GM10847 (cell line): ENCODE measurements around the gene RRBP1.

Experiments used
- POLR2A ChIP-seq: IDR thresholded peaks from 2 replicates; pipeline ENCODE4 v1.6.1; 2011; ENCODE audit not compliant: insufficient read length; ENCODE audit errors: extremely low read depth

Gene RRBP1

DNA sequence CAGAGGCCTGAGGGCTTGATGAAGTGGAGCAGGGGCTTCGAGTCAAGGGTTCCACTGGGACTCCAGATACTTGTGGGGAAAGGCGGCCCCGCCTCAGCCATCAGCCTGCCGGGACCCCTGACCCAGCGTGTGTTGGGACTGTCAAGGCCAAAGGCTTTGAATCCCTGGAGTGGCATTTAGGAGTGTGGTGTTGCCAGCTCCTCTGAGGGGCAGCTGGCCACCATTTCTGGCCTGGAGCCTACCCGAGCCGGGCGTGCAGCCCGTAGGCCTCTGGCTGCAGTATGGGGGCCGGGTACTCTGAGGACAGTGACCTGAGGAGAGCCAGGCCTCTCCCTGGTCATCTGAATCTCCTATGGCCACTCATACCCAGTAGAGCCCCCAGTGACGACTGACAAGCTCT is 40.0 kb downstream of the RRBP1 start:
- no peak for TF ChIP-seq POLR2A

DNA sequence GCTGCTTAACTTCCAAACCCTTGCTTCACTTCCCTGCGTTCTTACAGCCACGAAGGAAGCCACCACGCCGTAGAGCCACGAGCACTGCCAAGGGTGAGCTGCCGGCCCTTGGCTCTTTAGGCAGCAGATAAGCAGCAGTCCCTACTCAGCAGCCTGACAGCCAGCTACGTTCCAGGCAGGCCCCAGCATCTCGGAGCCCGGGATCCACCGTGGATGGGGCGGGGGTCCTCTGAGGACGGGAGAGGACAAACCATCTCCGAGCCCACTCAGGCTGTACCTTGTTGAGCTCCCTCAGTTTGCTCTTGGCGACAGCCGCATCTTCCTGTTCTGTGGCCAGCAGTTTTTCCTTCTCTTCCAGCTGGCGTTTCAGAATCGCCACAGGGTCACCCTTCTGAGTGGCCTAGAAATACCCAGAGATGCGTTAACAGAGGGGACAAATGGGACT is 40.5 kb downstream of the RRBP1 start:
- TF ChIP-seq POLR2A: no peak

DNA sequence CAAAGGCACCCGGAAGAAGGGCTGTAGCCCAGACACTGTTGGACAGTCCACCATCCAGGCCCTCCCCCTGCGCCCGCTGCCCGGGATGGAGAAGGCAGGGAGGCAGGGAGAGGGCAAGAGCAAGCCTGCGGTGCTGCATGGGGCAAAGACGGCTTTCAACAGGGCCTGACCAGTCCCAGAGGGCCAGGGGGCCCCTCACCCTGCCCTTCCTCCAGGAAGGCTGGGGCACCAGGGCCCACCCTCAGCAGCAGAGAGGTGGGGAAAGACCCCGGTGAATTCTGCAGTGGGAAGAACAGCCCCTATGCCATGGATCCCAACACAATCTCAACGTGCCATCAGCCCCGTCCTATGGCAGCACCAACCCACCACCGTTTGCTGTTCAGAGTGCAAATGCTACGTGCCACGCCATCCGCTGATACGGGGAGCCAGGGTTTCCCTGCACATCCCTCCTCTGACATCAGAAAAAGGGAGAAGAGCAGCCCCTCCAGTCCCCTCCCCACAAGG is 41.1 kb downstream of the RRBP1 start:
- TF ChIP-seq POLR2A: no peak

DNA sequence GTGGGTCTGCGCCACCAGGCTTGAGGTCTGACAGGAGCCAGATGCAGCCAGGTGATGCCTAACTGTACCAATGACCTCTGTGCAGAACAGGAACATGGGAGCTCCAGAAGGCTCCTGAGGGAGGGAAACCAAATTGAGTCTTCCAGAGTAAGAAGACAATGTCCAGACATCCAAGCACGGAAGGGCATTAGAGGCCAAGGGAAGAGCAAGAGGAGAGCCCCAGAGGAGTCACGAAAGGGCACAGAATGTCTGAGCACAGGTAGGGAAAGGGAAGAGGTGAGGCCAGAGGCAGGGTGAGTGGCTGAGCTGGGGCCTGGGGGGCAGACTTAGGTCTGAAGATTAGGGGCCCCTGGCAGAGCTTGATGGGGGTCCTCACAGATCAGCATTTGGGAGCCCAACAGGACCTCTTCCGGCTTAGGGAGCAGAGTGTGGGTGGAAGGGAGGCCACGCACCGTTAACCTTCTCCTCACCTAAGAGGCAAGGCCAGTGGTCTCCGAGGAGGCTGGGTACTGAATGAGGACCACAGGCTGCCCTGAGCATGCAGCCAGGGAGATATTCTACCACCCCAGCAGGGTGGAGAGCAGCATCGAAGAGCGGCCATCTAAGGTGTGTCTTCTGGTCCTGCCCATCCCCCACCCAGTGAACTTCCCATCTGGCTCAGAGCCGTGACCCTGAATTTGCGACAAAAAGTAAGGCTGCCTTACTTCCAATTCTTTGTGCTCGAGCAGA is 41.7 kb downstream of the RRBP1 start:
- TF ChIP-seq POLR2A: no peak

DNA sequence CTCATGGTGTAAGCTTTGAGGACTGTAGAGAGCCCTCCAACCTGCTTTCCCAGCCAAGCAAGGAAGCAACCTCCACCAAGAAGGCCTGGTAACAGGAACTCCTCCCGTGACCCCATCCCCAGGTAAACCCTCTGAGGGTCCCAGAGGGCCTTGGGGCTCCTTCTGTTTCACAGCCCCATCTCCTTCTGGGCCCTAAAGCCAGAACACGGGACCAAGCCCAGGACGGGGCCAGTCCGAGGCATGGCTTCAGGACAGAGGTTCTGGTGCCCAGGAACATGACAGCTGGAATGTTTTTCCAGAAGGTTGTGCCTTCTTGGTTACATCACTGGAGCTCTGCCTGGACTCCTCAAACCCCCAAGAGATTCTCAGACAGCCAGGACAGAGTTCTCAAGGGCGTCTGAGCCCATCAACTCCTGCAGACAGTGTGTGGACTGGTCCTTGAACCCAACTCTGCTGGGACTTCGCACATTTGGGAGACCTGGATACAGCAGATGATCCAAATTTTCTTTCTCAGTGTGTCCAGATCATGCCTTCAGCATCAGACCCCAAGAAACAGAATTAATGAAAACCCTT is 43.1 kb downstream of the RRBP1 start:
- TF ChIP-seq POLR2A: no peak

DNA sequence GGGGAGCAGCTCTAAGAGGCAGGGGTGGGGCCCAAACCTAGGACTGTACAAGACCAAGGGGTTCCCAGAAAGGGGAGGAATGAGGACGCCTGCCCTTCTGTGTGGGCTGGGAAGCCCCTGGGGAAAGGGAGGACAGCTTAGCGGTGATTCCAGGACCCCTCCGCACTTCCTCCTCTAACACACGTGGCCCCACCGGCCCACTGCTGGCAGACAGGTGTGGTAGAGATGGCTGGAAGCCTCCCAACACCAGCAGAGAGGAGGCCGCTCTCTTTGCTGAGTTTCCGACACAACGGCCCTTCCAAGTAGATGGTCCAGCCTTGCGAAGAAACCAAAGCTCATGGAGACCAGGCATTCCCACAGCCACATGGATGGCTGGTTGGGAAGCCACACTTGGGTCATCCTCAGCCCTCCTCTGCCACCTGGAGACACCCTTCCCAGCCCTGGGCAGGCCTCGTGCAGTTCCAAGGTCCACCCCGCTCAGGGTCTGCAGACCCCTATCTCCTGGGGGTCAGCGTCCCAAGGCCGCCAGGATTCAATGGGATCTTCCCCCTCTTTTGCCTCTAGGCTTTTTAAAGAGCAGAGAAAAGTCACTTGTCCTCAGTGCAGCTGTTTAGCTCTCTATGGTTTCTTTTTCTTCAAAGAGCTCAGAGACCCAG is 43.9 kb downstream of the RRBP1 start:
- no peak for TF ChIP-seq POLR2A

DNA sequence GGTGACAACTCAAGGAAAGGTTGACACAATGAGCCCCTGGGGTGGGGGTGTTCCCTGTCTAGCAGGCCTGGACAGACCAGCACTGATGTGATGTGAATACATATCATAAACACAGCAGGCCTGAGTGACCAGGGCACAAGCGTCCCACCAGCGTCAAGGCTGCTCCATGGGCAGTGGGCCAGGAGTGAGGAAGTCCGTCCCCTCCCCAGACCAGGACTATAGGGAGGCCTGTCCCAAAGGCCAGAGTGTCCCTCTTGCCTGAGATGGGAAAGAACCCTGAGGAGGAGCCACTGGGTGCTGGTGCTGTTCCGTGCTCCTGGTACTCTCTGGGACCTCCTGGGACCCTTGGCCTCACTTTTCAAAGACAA is 44.6 kb downstream of the RRBP1 start:
- TF ChIP-seq POLR2A: no peak

DNA sequence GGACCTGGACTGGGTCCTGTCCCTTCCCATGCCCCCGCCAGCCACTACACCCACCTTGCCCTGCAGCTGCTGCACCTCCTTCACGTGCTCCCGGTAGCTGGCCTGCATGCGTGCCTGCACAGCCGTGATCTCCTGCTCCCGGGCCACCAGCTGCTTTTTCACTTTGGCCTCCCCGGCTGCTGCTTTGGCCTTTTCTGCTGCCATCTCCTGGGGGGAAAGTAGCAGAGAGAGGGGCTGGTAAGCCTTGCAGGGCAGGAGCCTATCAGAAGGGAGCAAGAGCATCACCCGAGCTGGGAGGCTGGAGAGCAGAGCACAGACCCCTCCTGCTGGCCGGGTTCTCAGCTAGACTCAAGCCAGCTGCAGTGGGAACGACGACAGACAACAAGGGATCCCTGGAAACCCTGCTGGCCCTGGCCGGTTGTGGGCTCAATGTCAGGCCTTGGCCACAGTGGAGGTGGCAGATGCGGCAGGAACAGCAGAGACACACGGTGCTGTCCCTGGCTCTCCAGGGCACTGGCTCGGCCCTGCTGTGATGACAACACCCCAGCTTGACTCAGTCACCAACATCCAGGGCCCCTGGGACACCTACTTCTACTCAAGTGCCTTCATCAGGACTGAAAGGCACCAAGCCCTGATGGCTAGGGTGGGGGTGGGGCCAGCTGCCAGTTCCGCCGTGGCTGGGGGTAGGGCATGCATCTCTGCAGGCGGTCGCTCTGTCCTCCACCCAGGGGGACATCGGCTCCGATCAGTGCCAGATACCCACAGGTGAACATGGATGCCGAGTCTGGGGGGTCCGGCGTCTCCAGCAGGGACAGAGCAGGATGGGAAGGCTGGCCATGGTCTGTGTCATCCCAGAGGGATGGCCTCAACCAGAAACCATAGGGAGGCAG is 45.3 kb downstream of the RRBP1 start:
- TF ChIP-seq POLR2A: no peak

DNA sequence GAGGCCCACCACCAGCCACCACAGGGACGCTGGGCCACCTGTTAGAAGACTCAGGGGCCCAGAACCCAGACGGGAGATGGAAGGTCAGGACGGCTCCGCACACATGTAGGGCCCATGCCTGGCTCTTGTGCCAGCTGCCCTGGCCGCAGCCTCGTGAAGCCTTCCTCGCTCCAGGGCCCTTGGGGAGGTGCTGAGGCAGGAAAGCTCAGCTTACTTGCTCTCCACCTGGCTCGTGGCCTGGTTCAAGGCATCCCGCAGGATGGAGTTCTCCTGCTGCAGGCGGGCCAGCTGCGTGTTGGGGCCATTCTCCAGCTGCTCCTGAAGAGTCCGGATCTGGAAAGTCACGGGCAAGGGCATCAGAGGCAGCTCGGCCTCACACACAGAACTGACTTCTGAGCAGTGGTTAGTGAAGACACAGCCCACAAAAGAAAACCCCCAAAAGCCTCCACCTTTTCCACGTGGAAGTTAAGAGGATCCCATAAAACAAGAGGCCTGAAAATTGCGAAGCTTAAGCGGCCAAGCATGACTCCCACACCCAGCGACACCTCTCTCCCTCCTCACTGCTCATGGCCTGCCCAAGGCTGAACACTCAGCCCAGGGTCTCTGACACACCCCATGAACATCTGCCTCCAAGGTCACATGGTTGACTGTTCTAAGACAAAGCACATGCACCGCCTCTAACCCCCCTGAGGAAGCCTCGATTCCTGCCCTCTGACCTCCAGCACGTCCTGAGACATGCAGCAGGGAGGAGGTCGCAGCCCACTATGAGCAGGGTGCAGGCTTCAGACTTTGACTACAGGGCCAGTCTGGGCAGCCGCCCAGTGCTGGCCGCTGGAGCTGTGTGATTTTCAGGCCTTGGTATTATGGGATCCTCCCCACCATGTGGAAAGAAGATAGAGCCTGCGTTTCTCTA is 46.5 kb downstream of the RRBP1 start:
- TF ChIP-seq POLR2A: no peak

DNA sequence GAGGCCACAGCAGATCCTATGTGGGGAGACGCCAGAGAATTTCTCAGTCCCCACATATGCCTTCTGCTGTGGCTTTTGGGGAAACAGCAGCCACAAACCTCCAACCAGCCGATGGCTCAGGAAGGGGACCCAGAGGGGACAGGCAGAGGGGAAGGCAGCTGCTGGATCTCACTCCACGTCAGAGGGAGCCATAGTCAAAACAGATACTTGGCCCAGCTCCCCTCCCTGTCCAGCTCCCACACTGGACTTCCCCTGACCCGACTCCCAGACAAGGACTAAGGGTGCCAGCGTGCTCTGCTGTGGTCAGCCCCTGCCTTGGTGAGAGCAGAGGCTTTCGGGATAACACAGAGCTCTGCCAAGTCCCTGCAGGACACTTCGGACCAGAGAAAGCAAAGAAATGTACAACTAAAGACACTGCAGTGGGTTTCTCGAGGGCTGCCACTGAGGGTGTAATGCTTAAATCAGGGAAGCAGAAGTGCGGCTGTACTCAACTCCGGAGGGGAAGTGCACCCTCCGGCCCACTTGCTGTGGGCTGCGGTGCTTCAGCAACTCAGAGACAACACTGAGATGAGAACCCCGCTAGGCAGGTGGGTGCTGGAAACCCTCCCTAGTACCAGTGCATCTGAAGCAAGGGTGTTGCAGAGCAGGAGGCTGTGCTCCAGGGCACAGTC is 47.2 kb downstream of the RRBP1 start:
- no peak for TF ChIP-seq POLR2A

DNA sequence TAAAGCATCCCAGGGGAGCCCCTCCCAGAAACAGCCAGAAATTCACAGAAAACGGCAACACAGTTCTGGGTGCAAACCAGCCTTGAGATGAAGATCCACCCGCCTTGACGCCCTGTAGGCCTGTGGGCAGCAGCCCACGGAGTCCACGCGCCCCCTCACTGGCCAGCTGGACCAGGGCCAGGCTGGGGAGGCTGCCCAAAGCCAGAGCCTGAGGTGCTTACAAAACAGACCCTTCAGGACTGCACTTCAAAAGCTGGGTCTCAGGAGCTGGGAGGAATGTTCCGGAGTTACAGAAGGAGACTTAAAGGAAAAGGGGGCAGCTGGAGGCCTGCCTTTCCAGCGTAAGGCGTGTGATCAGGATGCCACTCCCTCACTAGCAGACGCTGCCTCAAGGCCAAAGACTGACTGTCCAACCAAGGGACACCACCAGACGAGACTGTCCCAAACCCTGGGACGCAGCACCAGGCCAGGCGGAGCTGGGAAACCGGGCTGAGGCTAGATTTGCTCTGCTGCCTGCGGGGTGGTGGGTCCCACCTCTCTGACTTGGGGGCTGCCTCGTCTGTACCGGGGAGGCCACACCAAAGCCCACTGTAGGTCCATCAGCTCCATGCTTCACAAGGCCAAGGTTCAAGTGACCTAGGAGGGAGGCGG is 48.1 kb downstream of the RRBP1 start:
- no peak for TF ChIP-seq POLR2A

DNA sequence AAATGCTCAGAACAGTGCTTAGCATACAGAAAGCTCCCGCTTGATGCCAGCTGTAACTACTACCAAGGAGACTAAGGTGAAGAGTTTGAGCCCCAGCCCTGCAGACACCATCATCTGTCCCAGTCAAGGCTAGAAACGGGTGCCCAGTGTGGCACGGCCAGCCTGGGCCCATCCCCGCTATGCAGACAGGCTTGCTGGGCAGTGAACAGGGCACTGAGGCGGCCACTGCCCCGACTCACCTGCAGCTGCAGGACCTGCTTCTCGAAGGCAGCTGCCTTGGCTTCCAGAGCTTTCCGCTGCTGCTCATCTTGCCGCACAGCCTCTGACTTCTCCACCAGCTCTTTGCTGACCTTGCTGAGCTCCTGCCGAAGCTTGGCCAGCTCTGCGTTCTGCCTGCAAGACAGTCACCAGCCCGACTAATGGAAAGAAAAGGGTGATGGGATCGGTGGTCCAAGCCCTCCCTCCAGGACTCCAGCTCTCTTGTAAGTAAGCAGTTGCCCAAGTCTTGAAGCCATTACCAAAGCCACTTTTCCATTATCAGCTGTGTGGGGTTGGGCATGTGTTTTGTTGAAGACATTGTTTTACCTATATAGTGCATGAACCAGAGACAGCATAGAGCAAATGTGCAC is 48.7 kb downstream of the RRBP1 start:
- TF ChIP-seq POLR2A: no peak

DNA sequence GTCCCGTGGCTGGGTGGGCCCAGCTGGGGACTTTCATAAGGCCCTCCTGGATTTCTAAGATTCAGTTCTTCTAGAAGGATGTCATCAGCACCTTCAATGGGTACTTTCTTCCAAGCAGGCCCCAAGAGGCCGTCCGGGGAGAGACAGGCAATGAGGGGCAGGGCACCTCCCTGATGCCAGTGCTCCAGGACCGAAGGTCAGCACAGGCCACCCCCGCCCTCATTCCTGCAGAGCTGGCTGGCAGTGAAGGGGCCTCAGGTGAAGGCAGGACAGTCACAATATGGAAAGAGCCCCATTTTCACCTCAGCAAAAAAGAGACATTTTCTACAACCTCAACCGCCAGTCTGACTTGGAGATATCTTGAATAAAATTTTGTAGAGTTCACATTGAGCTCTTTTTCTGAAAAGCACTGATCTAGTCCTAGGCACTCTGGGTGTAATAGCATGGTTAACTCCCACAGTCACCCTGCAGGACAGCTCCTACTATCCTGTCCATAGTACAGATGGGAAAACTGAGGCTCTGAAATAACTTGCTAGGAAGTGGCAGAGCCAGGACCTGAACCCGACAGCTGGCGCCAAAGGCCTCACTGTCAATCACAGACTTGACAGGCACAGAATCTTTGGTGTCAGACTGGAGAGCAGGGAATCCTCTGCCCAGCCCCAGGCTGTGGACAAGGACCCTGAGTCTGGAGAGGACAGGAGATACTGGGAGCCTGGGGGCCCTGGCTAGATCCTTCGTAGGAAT is 50.3 kb downstream of the RRBP1 start:
- TF ChIP-seq POLR2A: no peak

DNA sequence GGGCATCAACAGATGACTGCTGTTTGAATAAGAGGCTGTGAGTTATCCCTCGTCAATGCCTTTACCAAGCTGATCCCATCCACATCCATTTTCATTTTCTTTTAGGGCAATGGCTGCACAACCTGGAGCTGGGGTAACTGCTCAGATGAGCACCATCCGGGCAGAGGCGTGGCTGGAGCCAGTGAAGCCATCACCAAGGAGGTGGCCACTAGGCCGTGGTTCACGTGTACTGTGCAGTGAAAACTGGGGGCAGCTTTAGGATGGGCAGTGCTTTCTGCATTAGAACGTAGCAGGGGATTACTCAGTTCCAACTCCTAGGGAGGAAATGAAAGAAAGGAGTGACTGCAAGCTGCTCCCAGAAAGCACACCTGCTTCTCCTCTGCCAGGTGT is 51.2 kb downstream of the RRBP1 start:
- TF ChIP-seq POLR2A: no peak
